H1 (cell line): ENCODE results near the gene ADPRHL1. TPM values are rescaled to one million over a fixed set of nuclear protein-coding genes. Genes with fewer than 3 reads are reported as not detected.

Source experiments
- ATF3 ChIP-seq: IDR thresholded peaks from 2 replicates; pipeline ENCODE4 v1.6.1; 2011; ENCODE audit warnings: low read depth, mild to moderate bottlenecking, low read length; ENCODE audit not compliant: insufficient read depth
- CBX8 ChIP-seq: fragments of 300-800, 300-1000 bp; sonication (generic); IDR thresholded peaks from 2 replicates; pipeline ENCODE4 v1.7.1; 2016; ENCODE audit warnings: low read depth, low read length, borderline replicate concordance
- GTF2F1 ChIP-seq: IDR thresholded peaks from 2 replicates; pipeline ENCODE4 v1.6.1; 2012; ENCODE audit warnings: low read depth, low read length, improper control_type of control experiment, borderline replicate concordance
- RNF2 ChIP-seq: fragments of 200-900, 300-1000 bp; sonication (generic); IDR thresholded peaks from 2 replicates; pipeline ENCODE4 v1.7.1; 2016; ENCODE audit warnings: borderline replicate concordance, low read depth, mild to moderate bottlenecking, antibody characterized with exemption, low read length; ENCODE audit not compliant: poor library complexity, severe bottlenecking; ENCODE audit errors: missing control alignments
- polyA plus RNA-seq, 7 experiments: library from polyadenylated mRNA; depleted of rRNA in 3 of 7; stranded (reverse) in 5 of 7; unstranded in 2 of 7; fragments of >200 nt in 5 of 7; fragments of 200-250 nt in 2 of 7; gene quantifications; 1 replicate in 5 of 7; 2 replicates in 1 of 7; 4 replicates in 1 of 7; pipeline versions ENCODE4 v1.2.1 to v1.2.3, GENCODE V29; 2011 to 2013; ENCODE audit warnings: missing spikeins in 2 of 7, mixed read lengths in 2 of 7
- total RNA-seq: library from RNA; stranded (reverse); fragmentation: NEBNext Ultra II Directional; extraction: Animal tissue kit (Norgen Biotek cat#: 25700); gene quantifications from 2 replicates; pipeline ENCODE4 v1.2.1, GENCODE V29; 2021

ADPRHL1 gene
- total and polyA plus RNA-seq, 2 of the 8 experiments (the other 6 are each of a cell fraction or from before 2014, with no cell fraction given), result 0.74 to 1.7 TPM

DNA sequence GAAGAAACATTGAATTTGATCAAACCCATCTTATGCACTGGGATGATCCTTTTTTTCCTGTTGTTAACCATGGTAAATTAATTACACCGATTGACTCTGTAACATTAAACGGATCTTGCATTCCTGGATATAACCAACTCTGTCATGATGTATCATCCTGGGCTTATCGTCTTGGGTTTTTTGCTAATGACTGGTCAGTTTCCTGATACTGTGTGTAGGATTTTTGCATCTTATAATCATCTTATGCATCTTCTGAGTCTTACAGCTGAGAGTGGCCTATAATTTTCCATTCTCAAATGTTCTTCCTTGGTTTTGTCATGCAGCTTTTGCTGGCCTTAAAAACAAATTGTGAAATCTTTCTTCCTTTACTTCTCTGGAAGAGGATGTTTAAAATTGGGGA lies 24.4 kb upstream of the ADPRHL1 start (continued):
- TF ChIP-seq ATF3 (no peak), GTF2F1 (no peak), CBX8 (no peak), RNF2 (no peak)
- TF ChIP-seq, all 59 proteins: peak for 0
